Measurements from ENCODE around the gene CDH23. TPM values are rescaled to one million over a fixed set of nuclear protein-coding genes. Genes with fewer than 3 reads are reported as not detected.

CDH23 gene
- total and polyA plus RNA-seq, 7 donors, result 1.00 to 3.8 (median 1.9) TPM

DNA sequence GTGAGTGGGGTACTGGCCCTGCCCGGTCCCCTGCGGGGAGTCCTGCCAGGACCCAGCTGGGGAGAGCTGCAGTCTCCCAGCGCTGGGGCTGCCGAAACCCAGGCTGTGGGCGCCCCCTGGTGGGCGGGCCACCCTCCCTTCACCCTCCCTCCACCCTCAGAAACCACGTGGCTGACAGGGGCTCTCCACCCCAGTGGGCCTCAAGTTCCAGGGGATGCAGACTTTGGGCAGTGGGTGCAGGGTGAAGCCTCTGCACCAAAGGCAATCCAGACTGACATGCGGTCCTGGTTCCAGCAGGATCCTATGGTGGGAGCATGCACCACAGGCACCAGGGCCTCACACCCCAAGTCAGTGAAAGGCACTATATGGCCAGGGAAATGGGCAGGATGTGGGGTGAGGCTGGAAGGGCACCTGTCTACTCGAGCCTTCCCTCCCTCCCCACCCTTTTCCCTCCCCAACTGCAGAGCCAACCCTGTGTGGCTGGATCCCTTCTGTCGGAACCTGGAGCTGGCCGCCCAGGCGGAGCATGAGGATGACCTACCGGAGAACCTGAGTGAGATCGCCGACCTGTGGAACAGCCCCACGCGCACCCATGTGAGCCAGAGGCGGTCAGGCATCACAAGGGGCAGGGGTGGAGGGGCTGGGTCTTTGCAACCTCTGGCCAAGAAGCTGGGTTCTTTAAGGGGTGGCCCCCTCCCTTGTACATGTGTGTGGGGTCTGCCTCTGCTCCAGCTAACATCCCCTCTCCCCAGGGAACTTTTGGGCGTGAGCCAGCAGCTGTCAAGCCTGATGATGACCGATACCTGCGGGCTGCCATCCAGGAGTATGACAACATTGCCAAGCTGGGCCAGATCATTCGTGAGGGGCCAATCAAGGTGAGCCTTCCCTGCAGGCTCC, 415.5 kb downstream of the CDH23 start:
- intact Hi-C loops (cut with DNase I), result loop anchor here (2.0 to 5.0 kb wide), 4 partner anchors 115 to 495 kb away; partner anchors contain the start of gene SLC29A3 (in 1 of the 2)
- peaks cover 7% of the 10 kb centered on the region for H3K4me1 ChIP-seq
- TF ChIP-seq, protein P1, sequence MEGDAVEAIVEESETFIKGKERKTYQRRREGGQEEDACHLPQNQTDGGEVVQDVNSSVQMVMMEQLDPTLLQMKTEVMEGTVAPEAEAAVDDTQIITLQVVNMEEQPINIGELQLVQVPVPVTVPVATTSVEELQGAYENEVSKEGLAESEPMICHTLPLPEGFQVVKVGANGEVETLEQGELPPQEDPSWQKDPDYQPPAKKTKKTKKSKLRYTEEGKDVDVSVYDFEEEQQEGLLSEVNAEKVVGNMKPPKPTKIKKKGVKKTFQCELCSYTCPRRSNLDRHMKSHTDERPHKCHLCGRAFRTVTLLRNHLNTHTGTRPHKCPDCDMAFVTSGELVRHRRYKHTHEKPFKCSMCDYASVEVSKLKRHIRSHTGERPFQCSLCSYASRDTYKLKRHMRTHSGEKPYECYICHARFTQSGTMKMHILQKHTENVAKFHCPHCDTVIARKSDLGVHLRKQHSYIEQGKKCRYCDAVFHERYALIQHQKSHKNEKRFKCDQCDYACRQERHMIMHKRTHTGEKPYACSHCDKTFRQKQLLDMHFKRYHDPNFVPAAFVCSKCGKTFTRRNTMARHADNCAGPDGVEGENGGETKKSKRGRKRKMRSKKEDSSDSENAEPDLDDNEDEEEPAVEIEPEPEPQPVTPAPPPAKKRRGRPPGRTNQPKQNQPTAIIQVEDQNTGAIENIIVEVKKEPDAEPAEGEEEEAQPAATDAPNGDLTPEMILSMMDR (IDR thresholded peaks at IDR 0.05), result peak; percentile 79
- H3K4me3 ChIP-seq, result no peak overlapping the region
- H3K27ac ChIP-seq, result no peak overlapping the region
- peaks cover 5 to 27% of the 10 kb centered on the region in 2 donors for H3K36me3 ChIP-seq (ENCODE audit: insufficient read depth in 1 of 2, low read depth in 1 of 2)
- WGBS, 3 donors, result 39 to 41% (median 40%) methylated on average over 21 to 22 of the region's 22 CpGs
- ATAC-seq (peak; percentile 66 to 83 (median 75)), DNase-seq (peak; percentile 72 to 87)
- H3K27me3 ChIP-seq (ENCODE audit: insufficient read depth in 3 of 3, low read length in 2 of 3), result no peaks in the 10 kb centered on the region
- no peaks in the 10 kb centered on the region for H3K9me3 ChIP-seq

DNA sequence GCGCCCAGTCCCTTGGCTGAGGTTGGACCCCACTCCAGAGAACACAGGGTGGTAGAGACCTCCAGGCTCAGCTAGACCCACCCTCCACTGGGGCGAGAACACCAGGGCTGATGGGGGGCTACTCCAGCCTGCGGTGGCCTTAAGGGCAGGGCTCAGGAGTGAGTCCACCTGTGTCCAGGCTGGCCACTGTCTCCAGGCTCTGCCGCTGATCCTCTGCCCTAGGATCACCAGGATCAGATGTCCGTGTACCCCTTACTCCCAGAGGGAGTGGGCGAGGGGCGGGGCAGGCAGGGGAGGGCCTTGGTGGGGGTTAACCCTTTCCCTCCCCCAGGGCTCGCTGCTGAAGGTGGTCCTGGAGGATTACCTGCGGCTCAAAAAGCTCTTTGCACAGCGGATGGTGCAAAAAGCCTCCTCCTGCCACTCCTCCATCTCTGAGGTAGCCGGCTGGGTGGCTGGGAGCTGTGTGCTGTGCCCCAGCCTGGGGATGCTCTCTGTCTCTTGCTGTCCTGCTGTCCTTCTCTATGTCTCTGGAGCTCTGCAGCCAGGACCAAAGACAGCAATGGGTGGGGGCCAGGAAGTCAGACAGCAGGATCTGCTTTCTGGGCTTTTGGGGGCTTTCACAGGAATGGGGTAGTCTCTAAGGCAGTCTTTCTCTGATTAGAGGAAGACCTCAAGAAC, 416.3 kb downstream of the CDH23 start:
- H3K9me3 ChIP-seq, result no peaks in the 10 kb centered on the region
- H3K4me3 ChIP-seq, result no peak overlapping the region
- no peak overlapping the region for H3K27ac ChIP-seq
- no peaks in the 10 kb centered on the region for H3K27me3 ChIP-seq (ENCODE audit: insufficient read depth in 3 of 3, low read length in 2 of 3)
- peaks cover 15% of the 10 kb centered on the region for H3K4me1 ChIP-seq
- ATAC-seq, result peak; percentile 10 to 27 (median 18)
- DNase-seq, result no peak
- peaks cover 5 to 35% of the 10 kb centered on the region in 2 donors for H3K36me3 ChIP-seq (ENCODE audit: insufficient read depth in 1 of 2, low read depth in 1 of 2)
- TF ChIP-seq, protein P1 (IDR thresholded peaks at IDR 0.05), result no peak
- WGBS, 3 donors, result 44 to 58% (median 54%) methylated on average over 10 to 11 of the region's 11 CpGs
- intact Hi-C loops (cut with DNase I), result loop anchor here (2.0 to 5.0 kb wide), 4 partner anchors 116 to 496 kb away; partner anchors contain the start of gene SLC29A3 (in 1 of the 2)

DNA sequence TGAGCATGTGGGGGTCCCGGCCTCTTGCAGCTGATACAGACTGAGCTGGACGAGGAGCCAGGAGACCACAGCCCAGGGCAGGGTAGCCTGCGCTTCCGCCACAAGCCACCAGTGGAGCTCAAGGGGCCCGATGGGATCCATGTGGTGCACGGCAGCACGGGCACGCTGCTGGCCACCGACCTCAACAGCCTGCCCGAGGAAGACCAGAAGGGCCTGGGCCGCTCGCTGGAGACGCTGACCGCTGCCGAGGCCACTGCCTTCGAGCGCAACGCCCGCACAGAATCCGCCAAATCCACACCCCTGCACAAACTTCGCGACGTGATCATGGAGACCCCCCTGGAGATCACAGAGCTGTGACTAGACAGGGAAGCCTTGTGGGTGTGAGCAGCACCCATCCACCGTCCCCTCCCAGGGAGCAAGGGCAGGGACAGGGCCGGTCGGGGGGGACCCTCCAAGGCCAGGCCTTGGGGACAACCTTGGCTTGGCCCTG, 418.2 kb downstream of the CDH23 start:
- no peak overlapping the region for H3K4me3 ChIP-seq
- DNase-seq (no peak), ATAC-seq (no peak)
- 91 to 93% (median 91%) methylated on average over 26 of the region's 26 CpGs for WGBS, 3 donors
- H3K27me3 ChIP-seq (ENCODE audit: insufficient read depth in 3 of 3, low read length in 2 of 3), result no peaks in the 10 kb centered on the region
- peaks cover 31% of the 10 kb centered on the region for H3K4me1 ChIP-seq
- intact Hi-C loops (cut with DNase I), result loop anchor here in 1 of 2 donors (5.0 kb wide), 3 partner anchors 118 to 498 kb away; partner anchors contain the start of gene SLC29A3
- H3K27ac ChIP-seq, result no peak overlapping the region
- TF ChIP-seq, protein P1 (IDR thresholded peaks at IDR 0.05), result no peak
- H3K9me3 ChIP-seq, result no peaks in the 10 kb centered on the region
- H3K36me3 ChIP-seq (ENCODE audit: insufficient read depth in 1 of 2, low read depth in 1 of 2), result peaks cover 7 to 54% of the 10 kb centered on the region in 2 donors

DNA sequence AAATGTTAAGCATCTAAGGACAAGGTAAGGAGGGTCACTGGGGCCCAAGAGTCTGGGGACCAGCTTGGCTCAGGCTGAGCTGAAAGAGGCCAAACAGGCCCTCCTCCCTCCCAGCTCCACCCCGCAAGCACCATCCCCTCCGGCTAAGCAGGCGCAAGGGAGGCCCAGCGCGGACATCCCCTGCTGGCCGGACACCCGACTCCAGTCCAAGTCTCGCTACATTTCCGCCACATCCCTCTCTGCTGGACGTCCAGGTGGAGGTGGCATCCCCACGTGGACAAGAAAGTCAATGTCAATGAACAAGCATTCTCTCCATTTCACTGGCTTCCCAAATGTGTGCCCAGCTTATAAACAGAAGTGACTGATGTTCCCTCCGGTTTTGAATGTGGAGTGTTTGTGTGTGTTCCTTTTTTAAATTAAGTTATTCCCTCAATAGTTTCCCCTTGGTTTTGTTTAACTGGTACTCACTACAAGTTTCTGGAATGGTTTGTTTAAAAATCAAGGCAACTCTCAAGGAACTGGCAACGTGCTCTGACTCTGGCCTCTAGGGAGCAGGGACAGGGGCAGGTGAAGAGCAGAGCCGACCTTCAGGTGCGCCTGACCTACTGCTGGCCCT, 418.9 kb downstream of the CDH23 start:
- DNase-seq (no peak), ATAC-seq (no peak)
- TF ChIP-seq, protein P1 (IDR thresholded peaks at IDR 0.05), result no peak
- WGBS, 3 donors, result 71 to 79% (median 74%) methylated on average over 15 of the region's 15 CpGs
- Histone ChIP-seq H3K27ac (peak overlapping the region; percentile 2), H3K4me3 (no peak overlapping the region), H3K27me3 (ENCODE audit: insufficient read depth in 3 of 3, low read length in 2 of 3) (no peaks in the 10 kb centered on the region), H3K36me3 (ENCODE audit: insufficient read depth in 1 of 2, low read depth in 1 of 2) (peaks cover 8 to 61% of the 10 kb centered on the region in 2 donors), H3K9me3 (no peaks in the 10 kb centered on the region), H3K4me1 (peaks cover 31% of the 10 kb centered on the region)
- intact Hi-C loops (cut with DNase I), result no loop called here

Measured in psoas muscle (tissue), 8 donors.